H9 (cell line): ENCODE measurements around the gene NTRK3. TPM values are rescaled to one million over a fixed set of nuclear protein-coding genes. Genes with fewer than 3 reads are reported as not detected.

Experiments used
- DNase-seq: peaks from one replicate; pipeline ENCODE4 v3.0.0-alpha.2; 2017
- H2AFZ ChIP-seq: one replicate; pipeline ENCODE4 v1.6.1; 2013; ENCODE audit warnings: mild to moderate bottlenecking, low read length, control low read depth, moderate library complexity
- H2AK5ac ChIP-seq: 2 replicates; pipeline ENCODE4 v1.6.1; 2013; ENCODE audit warnings: low read length, control low read depth, mixed read lengths; ENCODE audit not compliant: insufficient read length
- H2BK120ac ChIP-seq: one replicate; pipeline ENCODE4 v1.6.1; 2013; ENCODE audit warnings: low read depth, mild to moderate bottlenecking, low read length, control low read depth, inconsistent platforms; ENCODE audit not compliant: poor library complexity, severe bottlenecking
- H2BK12ac ChIP-seq: 2 replicates; pipeline ENCODE4 v1.6.1; 2013; ENCODE audit warnings: low read length, control low read depth, mixed read lengths, low read depth; ENCODE audit not compliant: insufficient read length
- H2BK15ac ChIP-seq: 2 replicates; pipeline ENCODE4 v1.6.1; 2013; ENCODE audit warnings: low read depth, low read length, control low read depth
- H2BK20ac ChIP-seq: one replicate; pipeline ENCODE4 v1.6.1; 2013; ENCODE audit warnings: low read depth, mild to moderate bottlenecking, low read length, control low read depth, inconsistent platforms; ENCODE audit not compliant: poor library complexity, severe bottlenecking
- H2BK5ac ChIP-seq: 2 replicates; pipeline ENCODE4 v1.6.1; 2013; ENCODE audit warnings: low read length, control low read depth, mixed read lengths; ENCODE audit not compliant: insufficient read length
- H3K14ac ChIP-seq: 2 replicates; pipeline ENCODE4 v1.6.1; 2013; ENCODE audit warnings: low read length, control low read depth; ENCODE audit not compliant: insufficient read depth
- H3K18ac ChIP-seq: 2 replicates; pipeline ENCODE4 v1.6.1; 2013; ENCODE audit warnings: low read depth, mild to moderate bottlenecking, mixed read lengths, low read length, control low read depth; ENCODE audit not compliant: insufficient read length
- H3K23ac ChIP-seq: 2 replicates; pipeline ENCODE4 v1.6.1; 2013; ENCODE audit warnings: low read length, control low read depth, mixed read lengths, low read depth; ENCODE audit not compliant: insufficient read length
- H3K23me2 ChIP-seq: 2 replicates; pipeline ENCODE4 v1.6.1; 2013; ENCODE audit warnings: low read depth, mild to moderate bottlenecking, mixed read lengths, low read length, control low read depth; ENCODE audit not compliant: insufficient read length, poor library complexity, severe bottlenecking
- H3K27ac ChIP-seq: 2 replicates; pipeline ENCODE4 v1.5.1; 2013; ENCODE audit warnings: low read length, control low read depth, mixed read lengths, low read depth; ENCODE audit not compliant: insufficient read length
- H3K27me3 ChIP-seq: 2 replicates; pipeline ENCODE4 v1.6.1; 2013; ENCODE audit warnings: low read length, control low read depth, inconsistent platforms; ENCODE audit not compliant: insufficient read depth
- H3K4ac ChIP-seq: 2 replicates; pipeline ENCODE4 v1.6.1; 2013; ENCODE audit warnings: low read depth, mild to moderate bottlenecking, control low read depth, inconsistent platforms, low read length, moderate library complexity
- H3K4me1 ChIP-seq: 2 replicates; pipeline ENCODE4 v1.6.1; 2013; ENCODE audit warnings: low read length, control low read depth, inconsistent platforms; ENCODE audit not compliant: insufficient read depth
- H3K4me2 ChIP-seq: 2 replicates; pipeline ENCODE4 v1.6.1; 2013; ENCODE audit warnings: low read length, control low read depth, mixed read lengths; ENCODE audit not compliant: insufficient read length, insufficient read depth
- H3K56ac ChIP-seq: 2 replicates; pipeline ENCODE4 v1.6.1; 2013; ENCODE audit warnings: low read depth, mild to moderate bottlenecking, mixed read lengths, low read length, control low read depth; ENCODE audit not compliant: insufficient read length
- H3K79me1 ChIP-seq: 2 replicates; pipeline ENCODE4 v1.6.1; 2013; ENCODE audit warnings: low read depth, mild to moderate bottlenecking, moderate library complexity, low read length, control low read depth, inconsistent platforms; ENCODE audit not compliant: insufficient read depth, poor library complexity, severe bottlenecking
- H3K79me2 ChIP-seq: 2 replicates; pipeline ENCODE4 v1.6.1; 2013; ENCODE audit warnings: low read length, control low read depth, inconsistent platforms; ENCODE audit not compliant: insufficient read depth
- H3K9ac ChIP-seq: 2 replicates; pipeline ENCODE4 v1.6.1; 2013; ENCODE audit warnings: low read length, control low read depth, mixed read lengths; ENCODE audit not compliant: insufficient read length; ENCODE audit errors: extremely low read depth
- H3K9me3 ChIP-seq: one replicate; pipeline ENCODE4 v1.6.1; 2013; ENCODE audit warnings: low read depth, low read length, inconsistent platforms; ENCODE audit not compliant: control insufficient read depth
- H3T11ph ChIP-seq: one replicate; pipeline ENCODE4 v1.6.1; 2013; ENCODE audit warnings: mild to moderate bottlenecking, low read length, control low read depth, inconsistent platforms
- H4K20me1 ChIP-seq: one replicate; pipeline ENCODE4 v1.6.1; 2013; ENCODE audit not compliant: control insufficient read depth, insufficient read length, insufficient read depth
- H4K5ac ChIP-seq: 2 replicates; pipeline ENCODE4 v1.6.1; 2013; ENCODE audit warnings: low read depth, mild to moderate bottlenecking, mixed read lengths, low read length, control low read depth; ENCODE audit not compliant: insufficient read length
- H4K8ac ChIP-seq: replicated peaks from 2 replicates; pipeline ENCODE4 v1.6.1; 2013; ENCODE audit warnings: low read length, control low read depth, mixed read lengths, low read depth; ENCODE audit not compliant: insufficient read length
- H4K91ac ChIP-seq: 2 replicates; pipeline ENCODE4 v1.6.1; 2013; ENCODE audit warnings: low read depth, mild to moderate bottlenecking, moderate library complexity, mixed read lengths, low read length, control low read depth; ENCODE audit not compliant: insufficient read length
- H3K27ac Mint-ChIP-seq, 3 experiments: 2 replicates in 2 of 3; 3 replicates in 1 of 3; pipeline ENCODE4 v1.8.0; 2020 to 2021; ENCODE audit warnings: mixed read lengths in 3 of 3, mild to moderate bottlenecking in 1 of 3, moderate library complexity in 1 of 3
- H3K27me3 Mint-ChIP-seq: 2 replicates; pipeline ENCODE4 v1.8.0; 2021; ENCODE audit warnings: low read depth, mild to moderate bottlenecking, moderate library complexity, mixed read lengths
- H3K36me3 Mint-ChIP-seq, 3 experiments: 2 replicates in 2 of 3; 3 replicates in 1 of 3; pipeline ENCODE4 v1.8.0; 2020 to 2021; ENCODE audit warnings: low read depth in 3 of 3, mixed read lengths in 3 of 3; ENCODE audit not compliant: insufficient read depth in 1 of 3
- H3K4me1 Mint-ChIP-seq, 2 experiments: 2 replicates each; pipeline ENCODE4 v1.8.0; 2020; ENCODE audit warnings: mixed read lengths in 2 of 2
- H3K4me3 Mint-ChIP-seq, 2 experiments: 2 replicates in 1 of 2; 3 replicates in 1 of 2; pipeline ENCODE4 v1.8.0; 2020 to 2021; ENCODE audit warnings: mild to moderate bottlenecking in 2 of 2, mixed read lengths in 2 of 2, moderate library complexity in 1 of 2
- H3K9me3 Mint-ChIP-seq, 2 experiments: 2 replicates in 1 of 2; 3 replicates in 1 of 2; pipeline ENCODE4 v1.8.0; 2020; ENCODE audit warnings: mild to moderate bottlenecking in 2 of 2, mixed read lengths in 2 of 2, moderate library complexity in 1 of 2
- CTCF ChIP-seq: fragments of 200-600 bp; sonication (generic); conservative IDR thresholded peaks from 3 replicates; pipeline ENCODE4 v1.8.0; 2021; ENCODE audit warnings: antibody characterized with exemption, mild to moderate bottlenecking
- WGBS: extraction: QIAGEN DNeasy Blood & Tissue Kit; methylation state at CpG from one replicate; pipeline ENCODE4 v1.1.7; 2013; ENCODE audit warnings: missing lambda C conversion rate, low lambda C conversion rate, mixed read lengths; ENCODE audit not compliant: insufficient read length; ENCODE audit errors: extremely low coverage; 5-methylcytosine and 5-hydroxymethylcytosine counted together
- total RNA-seq: library from RNA; stranded (reverse); gene quantifications from 2 replicates; pipeline ENCODE4 v1.2.1, GENCODE V29; 2021

The NTRK3 gene
- total RNA-seq, 1 experiment from 2014 or later, result 2.5 TPM

- Histone ChIP-seq H3K9ac (no peak overlapping the region), H3K23me2 (no peaks in the 10 kb centered on the region), H4K8ac (no peak overlapping the region), H2BK5ac (no peak overlapping the region), H3K18ac (no peak overlapping the region), H3K4me1 (no peaks in the 10 kb centered on the region), H3K56ac (no peak overlapping the region), H3K4me2 (no peak overlapping the region), H3K23ac (no peak overlapping the region), H2BK120ac (no peak overlapping the region), H2BK15ac (no peak overlapping the region), H3K14ac (no peak overlapping the region), H4K91ac (no peak overlapping the region), H3K9me3 (no peaks in the 10 kb centered on the region), H3K27ac (no peak overlapping the region), H3K79me1 (no peaks in the 10 kb centered on the region), H2BK20ac (no peak overlapping the region), H4K5ac (no peak overlapping the region), H3K4ac (no peak overlapping the region), H2AK5ac (no peak overlapping the region), H2BK12ac (no peak overlapping the region), H2AFZ (no peak overlapping the region), H3T11ph (no peak overlapping the region), H3K79me2 (no peaks in the 10 kb centered on the region), H3K27me3 (peaks cover 2% of the 10 kb centered on the region; the same call in 1 of the 2 replicates), H4K20me1 (no peaks in the 10 kb centered on the region)
- Mint-ChIP-seq H3K4me3 (no peak overlapping the region), H3K27ac (no peak overlapping the region), H3K4me1 (peaks cover 20 to 21% of the 10 kb centered on the region in 2 experiments), H3K9me3 (no peaks in the 10 kb centered on the region), H3K27me3 (no peaks in the 10 kb centered on the region), H3K36me3 (no peaks in the 10 kb centered on the region)
- no peak for DNase-seq
- WGBS, result no CpG with 5 or more reads among the region's 4 CpGs
- TF ChIP-seq CTCF, result no peak
These were observed 245.0 kb downstream of the NTRK3 start for GRCh38 chr15:88011533-88011932.
